ENCODE results near the gene NOTO. TPM values are rescaled to one million over a fixed set of nuclear protein-coding genes. Genes with fewer than 3 reads are reported as not detected.

Gene NOTO
- total RNA-seq, 1 experiment from 2014 or later, result 0.66 TPM

GRCh38 chr2:73218298-73218697, 15.9 kb downstream of the NOTO start:
- Mint-ChIP-seq H3K27me3 (ENCODE audit: low read depth) (no peaks in the 10 kb centered on the region), H3K9me3 (no peaks in the 10 kb centered on the region), H3K4me3 (no peak overlapping the region), H3K36me3 (ENCODE audit: insufficient read depth in 1 of 3, low read depth in 3 of 3) (peaks cover 5 to 32% (median 32%) of the 10 kb centered on the region in 3 experiments; a peak in 6 of 7 replicates), H3K4me1 (peaks cover 17 to 22% of the 10 kb centered on the region in 2 experiments), H3K27ac (no peak overlapping the region)
- Histone ChIP-seq H2BK15ac (ENCODE audit: low read depth, low read length) (no peak overlapping the region), H2BK12ac (ENCODE audit: insufficient read length, low read depth, low read length) (no peak overlapping the region), H2BK120ac (ENCODE audit: low read depth, low read length, poor library complexity, severe bottlenecking) (no peak overlapping the region), H2BK20ac (ENCODE audit: low read depth, low read length, poor library complexity, severe bottlenecking) (no peak overlapping the region), H4K91ac (ENCODE audit: insufficient read length, low read depth, low read length) (no peak overlapping the region), H3K23ac (ENCODE audit: insufficient read length, low read depth, low read length) (no peak overlapping the region), H3K4me1 (ENCODE audit: insufficient read depth, low read length) (0 out of 2 replicates have a peak, but pooled peaks cover 3% of the 10 kb centered on the region), H4K20me1 (ENCODE audit: control insufficient read depth, insufficient read depth, insufficient read length) (no peaks in the 10 kb centered on the region), H3K56ac (ENCODE audit: insufficient read length, low read depth, low read length) (no peak overlapping the region), H2AFZ (ENCODE audit: low read length) (no peak overlapping the region), H3K23me2 (ENCODE audit: insufficient read length, low read depth, low read length, poor library complexity, severe bottlenecking) (no peaks in the 10 kb centered on the region), H3K79me2 (ENCODE audit: insufficient read depth, low read length) (peaks cover 7% of the 10 kb centered on the region; the same call in 1 of the 2 replicates), H3K9ac (ENCODE audit: extremely low read depth, insufficient read length, low read length) (no peak overlapping the region), H3K18ac (ENCODE audit: insufficient read length, low read depth, low read length) (no peak overlapping the region), H3K9me3 (ENCODE audit: control insufficient read depth, low read depth, low read length) (no peaks in the 10 kb centered on the region), H2BK5ac (ENCODE audit: insufficient read length, low read length) (no peak overlapping the region), H3K79me1 (ENCODE audit: insufficient read depth, low read depth, low read length, poor library complexity, severe bottlenecking) (peaks cover 4% of the 10 kb centered on the region), H3K4ac (ENCODE audit: low read depth, low read length) (no peak overlapping the region), H3K27me3 (ENCODE audit: insufficient read depth, low read length) (no peaks in the 10 kb centered on the region), H4K5ac (ENCODE audit: insufficient read length, low read depth, low read length) (no peak overlapping the region), H3K4me2 (ENCODE audit: insufficient read depth, insufficient read length, low read length) (no peak overlapping the region), H4K8ac (replicated peaks; ENCODE audit: insufficient read length, low read depth, low read length) (no peak overlapping the region), H3T11ph (ENCODE audit: low read length) (no peak overlapping the region), H2AK5ac (ENCODE audit: insufficient read length, low read length) (no peak overlapping the region), H3K14ac (ENCODE audit: insufficient read depth, low read length) (no peak overlapping the region), H3K27ac (ENCODE audit: insufficient read length, low read depth, low read length) (no peak overlapping the region)
- DNase-seq, result no peak
- TF ChIP-seq CTCF (conservative IDR thresholded peaks at IDR 0.05), result no peak

Data from H9 (cell line).